AG20443 (cell line): ENCODE measurements around the gene OPHN1.

Source experiments
- DNase-seq: peaks from one replicate; pipeline ENCODE4 v3.0.0; 2012; ENCODE audit warnings: low spot score, mixed read lengths

The OPHN1 gene

DNA sequence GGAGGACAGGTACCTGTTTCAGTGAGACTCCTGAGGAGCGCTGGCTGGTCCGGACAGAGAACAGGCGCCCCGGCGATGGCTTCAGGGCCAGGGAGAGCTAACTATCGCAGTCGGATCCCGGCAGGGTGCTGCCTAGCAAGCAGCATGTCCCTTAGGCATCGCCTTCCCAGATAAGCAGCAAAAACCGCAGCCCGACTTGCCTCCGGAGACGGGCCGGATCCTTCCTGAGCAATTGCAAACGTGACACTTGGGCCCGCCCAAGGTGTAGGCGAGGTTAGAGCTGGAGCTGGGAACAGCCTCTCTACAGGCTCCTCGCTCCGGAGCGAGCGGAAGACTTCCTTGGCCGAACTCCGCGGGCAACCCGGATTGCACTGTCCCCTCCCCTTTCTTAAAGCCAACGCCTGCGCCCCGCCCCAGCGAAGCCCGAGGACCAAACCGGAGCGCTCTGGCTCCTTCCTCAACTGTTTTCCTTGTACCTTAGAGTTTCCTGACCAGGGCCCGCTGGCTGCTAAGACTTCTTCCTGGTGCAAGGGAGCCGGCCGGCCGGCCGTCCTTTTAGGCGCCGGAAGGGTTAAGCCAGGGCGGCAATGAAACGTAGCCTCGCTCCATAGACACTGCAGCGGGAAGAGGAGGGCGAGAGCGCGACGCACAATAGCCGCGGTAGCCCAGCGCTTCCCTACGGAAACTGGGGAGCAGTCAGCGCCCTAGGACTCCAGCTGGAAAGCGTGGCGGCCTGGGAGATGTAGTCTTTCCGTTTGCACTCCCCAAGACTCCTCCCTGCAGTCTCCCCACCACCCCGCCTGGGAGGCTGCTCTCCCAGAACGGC is at the start of gene OPHN1:
OPHN1 (minus strand) TSS at position 341 of the 826 bp plus-strand sequence. CDS start 475 bp downstream, outside the sequence.
- DNase-seq, result peak; percentile 78

GRCh38 chrX:68480969-68481368 is 47.7 kb upstream of the OPHN1 start:
- DNase-seq, result no peak

DNA sequence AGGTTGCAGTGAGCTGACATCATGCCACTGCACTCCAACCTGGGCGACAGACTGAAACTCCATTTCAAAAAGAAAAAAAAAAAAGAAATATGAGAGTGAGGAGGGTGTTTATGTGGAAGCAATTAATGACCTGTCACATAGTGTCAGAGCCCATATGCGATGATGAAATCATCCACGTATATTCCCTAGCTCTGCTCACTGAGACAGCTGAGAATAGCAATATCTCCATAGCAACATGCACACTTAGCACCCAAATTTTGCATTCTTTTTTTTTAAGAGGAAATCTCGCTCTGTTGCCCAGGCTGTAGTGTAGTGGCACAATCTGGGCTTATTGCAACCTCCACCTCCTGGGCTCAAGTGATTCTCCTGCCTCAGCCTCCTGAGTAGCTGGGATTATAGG is 31.5 kb upstream of the OPHN1 start:
- DNase-seq, result no peak

- no peak for DNase-seq
Measured at GRCh38 chrX:68463880-68464279, 30.6 kb upstream of the OPHN1 start.

DNA sequence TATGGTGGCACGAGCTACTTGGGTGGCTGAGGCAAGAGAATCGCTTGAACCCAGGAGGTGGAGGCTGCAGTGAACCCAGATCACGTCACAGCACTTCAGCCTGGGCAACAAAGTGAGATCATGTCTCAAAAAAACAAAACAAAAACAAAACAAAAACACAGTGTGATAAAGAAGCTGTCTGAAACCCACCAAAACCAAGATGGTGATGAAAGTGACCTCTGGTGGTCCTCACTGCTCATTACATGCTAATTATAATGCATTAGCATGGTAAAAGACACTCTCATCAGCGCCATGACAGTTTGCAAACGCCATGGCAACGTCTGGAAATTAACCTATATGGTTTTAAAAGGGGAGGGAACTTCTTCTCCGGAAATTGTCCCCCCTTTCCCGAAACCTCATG is 29.4 kb upstream of the OPHN1 start:
- no peak for DNase-seq

- no peak for DNase-seq
Measured at GRCh38 chrX:68462197-68462596, 28.9 kb upstream of the OPHN1 start.

GRCh38 chrX:68461576-68461975 is 28.3 kb upstream of the OPHN1 start:
- DNase-seq, result no peak

- DNase-seq, result no peak
Measured at GRCh38 chrX:68461093-68461492, 27.8 kb upstream of the OPHN1 start.

DNA sequence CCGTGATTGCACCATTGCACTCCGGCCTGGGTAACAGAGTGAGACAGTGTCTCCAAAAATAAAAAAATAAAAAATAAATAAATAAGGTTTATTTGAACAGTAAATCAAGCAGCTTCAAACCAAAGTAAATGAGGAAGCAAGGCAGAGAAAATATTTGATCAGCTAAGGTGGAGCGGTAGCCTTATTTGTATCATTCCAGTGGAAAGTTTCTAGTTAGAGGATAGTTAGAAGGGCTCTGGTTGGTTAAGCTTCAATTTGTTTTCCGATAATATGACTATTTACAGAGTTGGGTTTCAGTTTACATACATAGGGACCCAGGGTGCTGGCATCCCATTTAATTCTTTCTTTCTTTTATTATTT is 21.8 kb upstream of the OPHN1 start:
- DNase-seq, result no peak

DNA sequence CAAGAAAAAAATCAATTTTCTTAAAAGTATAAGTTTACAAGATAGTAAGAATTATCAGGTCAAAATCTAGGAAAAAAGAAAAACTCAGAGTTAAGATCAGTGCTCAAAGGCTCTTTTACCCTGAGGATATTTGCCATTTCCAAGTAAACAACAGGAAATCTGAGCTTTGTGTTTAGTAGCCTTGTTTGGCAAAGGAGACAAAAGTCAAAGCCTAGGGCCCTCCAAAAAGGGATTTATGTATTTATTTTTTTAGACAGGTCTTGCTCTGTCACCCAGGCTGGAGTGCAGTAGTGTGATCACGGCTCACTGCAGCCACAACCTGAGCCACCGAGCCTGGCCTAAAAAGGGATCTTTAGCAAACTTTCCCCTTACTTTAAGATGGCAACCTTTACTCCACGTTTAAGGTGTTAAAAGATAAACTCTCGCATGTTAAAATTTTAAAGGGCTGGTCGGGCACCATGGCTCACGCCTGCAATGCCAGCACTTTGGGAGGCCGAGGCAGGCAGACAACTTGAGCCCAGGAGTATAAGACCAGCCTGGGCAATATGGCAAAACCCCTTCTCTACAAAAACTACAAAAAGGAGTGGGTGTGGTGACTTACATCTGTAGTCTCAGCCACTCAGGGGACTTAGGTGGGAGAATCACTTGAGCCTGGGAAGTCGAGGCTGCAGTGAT is 21.3 kb upstream of the OPHN1 start:
- DNase-seq, result no peak

- DNase-seq, result no peak
Measured at GRCh38 chrX:68451720-68452119, 18.4 kb upstream of the OPHN1 start.

GRCh38 chrX:68443155-68443868 is 10.0 kb upstream of the OPHN1 start:
- peak; percentile 7 for DNase-seq

DNA sequence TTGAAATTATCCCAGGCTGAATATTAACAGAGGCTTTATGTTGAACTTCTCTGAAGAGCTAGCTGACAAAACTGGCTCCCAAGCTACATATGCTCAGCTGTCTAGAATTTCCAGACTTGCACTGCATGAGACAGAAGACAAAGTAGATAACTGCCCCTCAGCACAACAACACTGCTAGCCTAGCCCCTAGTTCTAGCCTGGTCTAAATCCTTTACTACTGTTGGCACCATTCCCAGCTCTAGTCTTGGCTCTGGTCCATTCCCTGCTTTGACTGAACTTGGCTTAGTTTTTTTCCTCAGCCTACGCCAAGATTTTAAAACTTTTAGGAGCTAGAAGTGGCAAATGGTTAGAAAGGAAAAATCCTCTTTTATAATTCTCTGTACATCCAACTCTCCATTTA is 7.6 kb upstream of the OPHN1 start:
- peak; percentile 17 for DNase-seq

GRCh38 chrX:68440442-68440841 is 7.1 kb upstream of the OPHN1 start:
- no peak for DNase-seq

DNA sequence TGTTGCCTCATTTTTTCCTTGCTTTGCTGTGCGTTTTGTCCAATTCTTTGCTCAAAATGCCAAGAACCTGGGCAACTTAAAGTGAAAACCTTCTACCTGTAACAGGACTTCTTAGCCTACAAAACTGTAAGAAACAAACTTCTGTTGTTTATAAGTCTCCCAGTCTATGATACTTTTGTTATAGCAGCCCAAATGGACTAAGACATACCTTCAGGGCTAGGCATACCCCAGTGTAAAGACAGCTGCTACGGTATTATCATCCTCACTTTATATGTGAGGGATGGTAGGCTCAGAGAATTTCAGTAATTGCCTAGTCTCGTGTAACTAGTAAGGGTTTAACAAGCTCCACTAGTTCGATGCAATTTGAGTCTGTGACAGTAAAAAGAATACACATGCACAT is 6.0 kb upstream of the OPHN1 start:
- no peak for DNase-seq

DNA sequence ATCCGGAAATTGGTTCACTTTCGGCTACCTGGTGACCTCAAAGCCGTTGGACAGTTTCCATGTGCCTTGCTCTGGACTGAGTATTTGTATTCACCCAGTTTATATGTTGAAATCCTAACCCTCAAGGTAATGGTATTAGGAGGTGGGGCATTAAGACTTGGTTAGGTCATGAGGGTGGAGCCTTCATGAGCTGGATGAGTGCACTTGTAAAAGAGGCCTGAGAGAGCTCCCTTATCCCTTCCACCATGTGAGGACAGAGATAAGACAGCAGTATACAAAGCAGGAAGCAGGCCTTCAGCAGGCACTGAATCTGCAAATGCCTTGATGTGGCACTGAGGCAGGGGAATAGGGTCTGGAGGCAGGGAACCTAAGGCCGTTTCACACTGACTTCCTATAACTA is 5.3 kb upstream of the OPHN1 start:
- DNase-seq, result no peak

GRCh38 chrX:68433981-68434299 is 645 bp upstream of the OPHN1 start:
- DNase-seq, result no peak

- DNase-seq, result peak; percentile 21
Measured at GRCh38 chrX:68432648-68433047, 647 bp downstream of the OPHN1 start.

DNA sequence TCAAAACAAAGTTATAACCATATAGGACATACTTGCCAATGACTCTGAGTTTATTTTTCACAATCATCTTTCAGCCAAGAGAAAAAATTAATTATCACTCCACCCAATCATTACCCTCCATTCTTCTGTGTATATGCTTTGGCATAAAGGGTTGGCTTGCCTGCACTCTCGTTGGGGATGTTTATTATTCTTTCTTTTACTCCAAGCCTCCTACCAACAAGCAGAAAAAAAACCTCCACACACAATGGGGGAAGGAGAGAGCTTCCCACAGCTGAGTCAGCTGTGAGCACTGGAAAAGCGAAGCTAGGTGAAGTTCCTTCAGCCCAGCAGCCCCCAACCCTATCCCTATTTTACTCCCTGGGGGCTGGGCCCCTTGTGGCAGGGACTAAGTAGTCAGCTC is 1.5 kb downstream of the OPHN1 start:
- no peak for DNase-seq

DNA sequence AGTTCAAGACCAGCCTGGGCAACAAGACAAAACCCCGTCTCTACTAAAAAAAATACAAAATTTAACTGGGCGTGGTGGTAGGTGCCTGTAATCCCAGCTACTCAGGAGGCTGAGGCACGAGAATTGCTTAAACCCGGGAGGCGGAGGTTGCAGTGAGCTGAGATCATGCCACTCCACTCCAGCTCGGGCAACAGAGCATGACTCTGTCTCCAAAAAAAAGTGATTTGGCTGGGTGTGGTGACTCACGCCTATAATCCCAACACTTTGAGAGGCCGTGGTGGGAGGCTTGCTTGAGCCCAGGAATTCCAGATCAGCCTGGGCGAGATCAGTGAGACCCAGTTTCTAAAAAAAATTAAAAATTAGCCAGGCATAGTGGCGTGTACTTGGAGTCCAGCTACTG is 4.1 kb downstream of the OPHN1 start:
- DNase-seq, result no peak

DNA sequence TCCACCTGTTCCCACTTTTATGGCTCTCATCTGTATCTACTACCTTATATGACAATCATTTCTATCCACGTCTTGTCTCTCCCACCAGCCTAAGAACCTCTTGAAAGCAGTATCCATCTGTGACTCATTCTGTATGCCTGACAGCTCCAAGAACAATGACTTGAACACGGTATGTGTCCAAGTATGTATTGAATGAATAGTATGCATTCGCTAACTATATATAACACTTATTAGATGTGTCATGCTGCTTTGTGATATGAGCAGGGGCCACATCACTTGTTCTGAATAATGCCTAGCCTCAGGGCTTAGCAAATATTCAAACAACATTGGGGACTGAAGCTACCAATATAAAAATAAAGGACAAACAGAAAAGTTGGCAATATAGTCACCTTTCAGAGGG is 4.9 kb downstream of the OPHN1 start:
- DNase-seq, result no peak

GRCh38 chrX:68424719-68425118 is 8.6 kb downstream of the OPHN1 start:
- DNase-seq, result no peak

DNA sequence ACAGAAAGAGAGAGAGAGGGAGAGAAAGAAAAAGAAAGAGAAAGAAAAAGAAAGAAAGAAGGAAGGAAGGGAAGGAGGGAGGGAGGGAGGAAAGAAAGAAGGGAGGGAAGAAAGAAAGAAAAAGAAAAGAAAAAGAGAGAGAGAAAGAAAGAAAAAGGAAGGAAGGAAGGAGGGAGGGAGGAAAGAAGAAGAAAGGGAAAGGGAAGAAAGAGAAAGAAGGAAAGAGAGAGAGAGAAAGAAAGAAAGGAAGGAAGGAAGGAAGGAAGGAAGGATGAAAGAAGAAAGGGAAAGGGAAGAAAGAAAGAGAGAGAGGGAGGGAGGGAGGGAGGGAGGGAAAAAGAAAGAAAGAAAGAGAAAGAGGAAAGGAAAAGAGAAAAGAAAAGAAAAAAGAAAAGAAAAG is 10.8 kb downstream of the OPHN1 start:
- no peak for DNase-seq
